MCF 10A (cell line): Measurements from ENCODE around the gene ARHGEF19. TPM values are rescaled to one million over a fixed set of nuclear protein-coding genes. Genes with fewer than 3 reads are reported as not detected.

Experiments
- BruUV-seq: library from RNA; stranded (reverse); fragments of 400-500 nt; replicated peaks from 2 replicates; lab custom pipeline; 2021; lab: Mats Ljungman, UMichigan
- CTCF ChIA-PET: fragments of 300-600 bp; sonication (Branson Sonifier 250); formaldehyde crosslinking; extraction: SDS; loops from one replicate; lab custom pipeline; 2021; ENCODE audit warnings: antibody characterized with exemption, inconsistent platforms; lab: Yijun Ruan, JAX
- POLR2A ChIA-PET: fragments of 300-600, 350-650 bp; sonication (Branson Sonifier 250); formaldehyde crosslinking; extraction: SDS; loops from one replicate; lab custom pipeline; 2020; ENCODE audit warnings: antibody characterized with exemption, inconsistent platforms; lab: Yijun Ruan, JAX
- DNase-seq: peaks from one replicate; pipeline ENCODE4 v3.0.0-alpha.2; 2018; ENCODE audit not compliant: unreplicated experiment
- H3K27ac Mint-ChIP-seq: one replicate; pipeline ENCODE4 v1.8.0; 2022; ENCODE audit warnings: mild to moderate bottlenecking, low read depth, mixed read lengths; ENCODE audit not compliant: unreplicated experiment
- H3K27me3 Mint-ChIP-seq: one replicate; pipeline ENCODE4 v1.8.0; 2022; ENCODE audit warnings: mixed read lengths; ENCODE audit not compliant: insufficient read depth, unreplicated experiment
- H3K36me3 Mint-ChIP-seq: one replicate; pipeline ENCODE4 v1.8.0; 2022; ENCODE audit warnings: mild to moderate bottlenecking, moderate library complexity, mixed read lengths; ENCODE audit not compliant: insufficient read depth, unreplicated experiment
- H3K4me1 Mint-ChIP-seq: one replicate; pipeline ENCODE4 v1.8.0; 2022; ENCODE audit warnings: mixed read lengths; ENCODE audit not compliant: insufficient read depth, unreplicated experiment
- H3K4me3 Mint-ChIP-seq: one replicate; pipeline ENCODE4 v1.8.0; 2022; ENCODE audit warnings: mild to moderate bottlenecking, moderate library complexity, mixed read lengths; ENCODE audit not compliant: unreplicated experiment
- H3K9me3 Mint-ChIP-seq: one replicate; pipeline ENCODE4 v1.8.0; 2022; ENCODE audit warnings: mixed read lengths; ENCODE audit not compliant: unreplicated experiment
- intact Hi-C: fragments of 100-400 bp; cut with micrococcal nuclease; formaldehyde crosslinking; loops from 2 replicates; pipeline ENCODE4 v1.14.1; 2022
- total RNA-seq: library from RNA; stranded (reverse); gene quantifications from 2 replicates; pipeline ENCODE4 v1.2.3, GENCODE V29; 2022
- TF ChIP-seq, protein P1 (sequence below): fragments of 200-600 bp; IDR thresholded peaks from one replicate; pipeline ENCODE4 v1.8.0; 2022; ENCODE audit warnings: antibody characterized with exemption, mild to moderate bottlenecking; ENCODE audit not compliant: unreplicated experiment

ARHGEF19 gene
- total RNA-seq, 1 experiment from 2014 or later: 1.9 TPM

DNA sequence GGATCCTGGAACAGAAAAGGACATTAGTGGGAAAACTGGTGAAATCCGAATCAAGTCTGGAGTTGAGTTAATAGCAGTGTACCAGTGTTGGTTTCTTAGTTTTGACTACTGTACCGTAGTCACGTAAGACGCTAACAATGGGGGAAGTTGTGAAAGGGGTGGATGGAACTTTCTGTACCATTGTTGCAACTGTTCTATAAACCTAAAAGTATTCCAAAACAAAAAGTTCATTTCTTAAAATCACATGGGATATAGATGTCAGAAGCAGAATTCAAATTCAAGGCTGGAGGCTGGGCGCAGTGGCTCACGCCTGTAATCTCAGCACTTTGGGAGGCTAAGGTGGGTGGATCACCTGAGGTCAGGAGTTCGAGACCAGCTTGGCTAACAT, 16.9 kb downstream of the ARHGEF19 start:
- TF ChIP-seq, protein P1, sequence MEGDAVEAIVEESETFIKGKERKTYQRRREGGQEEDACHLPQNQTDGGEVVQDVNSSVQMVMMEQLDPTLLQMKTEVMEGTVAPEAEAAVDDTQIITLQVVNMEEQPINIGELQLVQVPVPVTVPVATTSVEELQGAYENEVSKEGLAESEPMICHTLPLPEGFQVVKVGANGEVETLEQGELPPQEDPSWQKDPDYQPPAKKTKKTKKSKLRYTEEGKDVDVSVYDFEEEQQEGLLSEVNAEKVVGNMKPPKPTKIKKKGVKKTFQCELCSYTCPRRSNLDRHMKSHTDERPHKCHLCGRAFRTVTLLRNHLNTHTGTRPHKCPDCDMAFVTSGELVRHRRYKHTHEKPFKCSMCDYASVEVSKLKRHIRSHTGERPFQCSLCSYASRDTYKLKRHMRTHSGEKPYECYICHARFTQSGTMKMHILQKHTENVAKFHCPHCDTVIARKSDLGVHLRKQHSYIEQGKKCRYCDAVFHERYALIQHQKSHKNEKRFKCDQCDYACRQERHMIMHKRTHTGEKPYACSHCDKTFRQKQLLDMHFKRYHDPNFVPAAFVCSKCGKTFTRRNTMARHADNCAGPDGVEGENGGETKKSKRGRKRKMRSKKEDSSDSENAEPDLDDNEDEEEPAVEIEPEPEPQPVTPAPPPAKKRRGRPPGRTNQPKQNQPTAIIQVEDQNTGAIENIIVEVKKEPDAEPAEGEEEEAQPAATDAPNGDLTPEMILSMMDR: no peak
- Mint-ChIP-seq H3K4me1 (no peaks in the 10 kb centered on the region), H3K9me3 (no peaks in the 10 kb centered on the region), H3K27me3 (no peaks in the 10 kb centered on the region), H3K27ac (no peak overlapping the region), H3K36me3 (no peaks in the 10 kb centered on the region), H3K4me3 (no peak overlapping the region)
- intact Hi-C loops: no loop called here
- ChIA-PET CTCF (no interaction called here), POLR2A (no interaction called here)
- BruUV-seq: no TSS peak
- no peak for DNase-seq

DNA sequence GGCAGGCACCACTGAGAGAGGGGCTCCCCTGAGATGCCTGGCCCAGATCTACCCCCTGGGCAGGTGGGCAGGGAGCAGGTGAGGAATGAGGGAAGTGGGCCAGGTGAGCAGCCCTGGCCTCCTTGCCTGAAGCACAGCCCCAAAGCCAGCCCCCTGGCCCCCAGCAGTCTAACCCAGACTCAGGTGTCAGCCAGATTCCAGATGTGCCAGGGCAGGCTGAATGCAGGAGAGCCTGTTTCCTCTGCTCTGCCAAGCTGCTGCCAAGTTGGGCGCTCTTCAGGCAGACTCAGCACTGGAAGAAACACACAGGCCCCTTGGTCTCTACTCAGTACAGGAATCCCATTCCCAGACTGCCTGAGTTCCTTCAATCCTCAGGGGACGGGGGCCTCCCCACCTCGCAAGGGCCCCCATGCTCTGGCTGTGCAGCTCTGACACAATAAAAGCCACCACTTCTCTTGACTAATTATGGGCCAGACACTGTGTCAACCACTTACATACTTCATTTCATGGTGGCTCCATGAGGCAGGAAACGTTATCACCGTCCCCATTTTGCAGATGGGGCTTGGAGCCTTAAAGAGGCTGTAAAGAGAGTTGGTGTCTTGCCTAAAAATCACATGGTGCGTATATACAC, 20.4 kb downstream of the ARHGEF19 start:
- H3K36me3 Mint-ChIP-seq: no peaks in the 10 kb centered on the region
- no peak for DNase-seq
- CTCF ChIA-PET: interaction anchor here (3.8 to 14.5 kb wide), 2 partner anchors 53 to 114 kb away, joined by 15 to 373 read pairs; partner anchors contain the start of gene FAM131C
- peaks cover 18% of the 10 kb centered on the region for H3K4me1 Mint-ChIP-seq
- H3K27me3 Mint-ChIP-seq: no peaks in the 10 kb centered on the region
- POLR2A ChIA-PET: interaction anchor here (0.7 to 1.0 kb wide), 2 partner anchors 86 to 171 kb away, joined by 3 read pairs; no protein-coding TSS in a partner anchor
- no peak overlapping the region for H3K4me3 Mint-ChIP-seq
- intact Hi-C loops: no loop called here
- BruUV-seq: no TSS peak
- H3K27ac Mint-ChIP-seq: no peak overlapping the region
- TF ChIP-seq, protein P1: no peak
- H3K9me3 Mint-ChIP-seq: no peaks in the 10 kb centered on the region

DNA sequence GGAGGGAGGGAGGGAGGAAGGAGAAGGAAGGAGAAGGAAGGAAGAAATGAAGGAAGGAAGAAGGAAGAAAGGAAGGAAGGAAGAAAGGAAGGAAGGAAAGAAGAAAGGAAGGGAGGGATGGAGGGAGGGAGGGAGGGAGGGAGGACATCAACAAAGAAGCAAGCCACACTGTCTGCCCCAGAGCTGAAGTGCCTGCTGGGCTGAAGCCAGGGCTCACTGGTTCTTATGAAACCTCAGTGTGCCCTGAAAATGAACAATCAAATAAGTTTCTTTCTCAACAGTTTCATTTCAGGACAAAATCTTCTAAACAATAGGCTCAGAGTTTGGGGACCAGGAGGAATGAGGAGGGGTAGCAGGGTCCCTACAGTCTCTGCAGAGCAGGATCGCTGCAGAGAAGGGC, 21.1 kb downstream of the ARHGEF19 start:
- no peaks in the 10 kb centered on the region for H3K36me3 Mint-ChIP-seq
- CTCF ChIA-PET: interaction anchor here (0.5 to 14.5 kb wide), 3 partner anchors 37 to 113 kb away, joined by 5 to 373 read pairs (median 15); partner anchors contain the start of gene FAM131C
- peaks cover 18% of the 10 kb centered on the region for H3K4me1 Mint-ChIP-seq
- TF ChIP-seq, protein P1: no peak
- no peak overlapping the region for H3K27ac Mint-ChIP-seq
- H3K27me3 Mint-ChIP-seq: no peaks in the 10 kb centered on the region
- H3K4me3 Mint-ChIP-seq: no peak overlapping the region
- H3K9me3 Mint-ChIP-seq: no peaks in the 10 kb centered on the region
- DNase-seq: no peak
- BruUV-seq: no TSS peak
- intact Hi-C loops: no loop called here
- POLR2A ChIA-PET: interaction anchor here (0.9 kb wide), 1 partner anchor 94 kb away, joined by 4 read pairs; no protein-coding TSS in a partner anchor

DNA sequence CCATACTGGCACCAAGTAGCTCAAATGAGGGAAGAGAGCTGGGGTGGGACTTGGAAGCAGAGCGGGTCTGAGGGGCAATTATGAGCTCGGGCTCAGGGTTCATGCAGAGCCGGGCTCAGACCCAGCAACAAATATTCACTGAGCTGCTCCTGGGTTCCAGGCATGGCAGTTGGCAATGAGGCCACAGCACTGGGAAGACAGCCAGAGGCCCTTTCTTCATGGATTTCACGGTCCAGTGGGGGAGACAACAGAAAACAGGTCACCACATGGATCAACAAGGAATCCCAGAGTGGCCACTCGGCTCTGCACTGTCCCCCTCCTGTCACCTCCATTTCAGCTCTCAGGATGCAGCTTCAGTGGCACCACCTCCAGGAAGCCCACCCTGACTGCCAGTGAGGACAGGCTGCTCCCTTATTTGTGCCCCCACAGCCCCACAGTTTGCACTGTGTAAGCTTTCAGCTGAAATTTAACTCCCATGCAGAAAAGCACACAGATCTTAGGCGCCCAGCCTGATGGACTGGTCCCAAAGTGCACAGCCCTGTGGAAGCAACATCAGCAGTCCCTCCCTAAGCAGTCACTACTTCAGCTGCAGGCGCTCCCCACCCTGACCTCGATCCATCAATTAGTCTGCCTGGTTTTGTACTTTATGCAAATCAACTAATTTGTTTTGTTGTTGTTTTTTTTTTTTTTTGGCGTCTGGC, 22.4 kb downstream of the ARHGEF19 start:
- Mint-ChIP-seq H3K9me3 (no peaks in the 10 kb centered on the region), H3K36me3 (no peaks in the 10 kb centered on the region), H3K4me3 (no peak overlapping the region), H3K27ac (no peak overlapping the region), H3K4me1 (peaks cover 18% of the 10 kb centered on the region), H3K27me3 (no peaks in the 10 kb centered on the region)
- ChIA-PET CTCF (interaction anchor here (1.0 to 14.5 kb wide), 3 partner anchors 54 to 162 kb away, joined by 4 to 373 read pairs (median 15); partner anchors contain the start of genes FAM131C and FBXO42), POLR2A (interaction anchor here (1.3 to 10.2 kb wide), 4 partner anchors 35 to 356 kb away, joined by 3 to 112 read pairs (median 23); partner anchors contain the start of gene EPHA2)
- no TSS peak for BruUV-seq
- TF ChIP-seq, protein P1: no peak
- intact Hi-C loops: loop anchor here (2.0 kb wide), 2 partner anchors 55 to 173 kb away; no protein-coding TSS in a partner anchor
- DNase-seq: peak; percentile 39
